Right kidney (tissue), 9 donors: Measurements from ENCODE around the gene SEC23A.
"Not testable (repeated sequence)": the region's sequence is repeated elsewhere in the genome, so short reads cannot be mapped to it uniquely, and the experiment has no call there.

ENCODE experiments used
- DNase-seq: peaks from one replicate; pipeline ENCODE4 v3.0.0-alpha.2; 2016
- long read RNA-seq, 8 donors: transcript quantifications; one replicate each; lab custom pipeline, GENCODE V29; 2026

Gene SEC23A
- long read RNA-seq, donor 1, full-length matches to known transcripts, result 16 of 32 reads
- long read RNA-seq, donor 1, partial matches to known transcripts, result 16 of 32 reads
- long read RNA-seq, donor 1, other reads (novel, unspliced or antisense), result 0 of 32 reads
- long read RNA-seq, donor 2, full-length matches to known transcripts, result 6 of 6 reads
- long read RNA-seq, donor 2, partial matches to known transcripts, result 0 of 6 reads
- long read RNA-seq, donor 2, other reads (novel, unspliced or antisense), result 0 of 6 reads
- long read RNA-seq, donor 3, full-length matches to known transcripts, result 9 of 9 reads
- long read RNA-seq, donor 3, partial matches to known transcripts, result 0 of 9 reads
- long read RNA-seq, donor 3, other reads (novel, unspliced or antisense), result 0 of 9 reads
- long read RNA-seq, donor 4, full-length matches to known transcripts, result 7 of 25 reads
- long read RNA-seq, donor 4, partial matches to known transcripts, result 7 of 25 reads
- long read RNA-seq, donor 4, other reads (novel, unspliced or antisense), result 11 of 25 reads
- long read RNA-seq, donor 5, full-length matches to known transcripts, result 11 of 11 reads
- long read RNA-seq, donor 5, partial matches to known transcripts, result 0 of 11 reads
- long read RNA-seq, donor 5, other reads (novel, unspliced or antisense), result 0 of 11 reads
- long read RNA-seq, donor 6, full-length matches to known transcripts, result 10 of 60 reads
- long read RNA-seq, donor 6, partial matches to known transcripts, result 50 of 60 reads
- long read RNA-seq, donor 6, other reads (novel, unspliced or antisense), result 0 of 60 reads
- long read RNA-seq, donor 7, result 0 reads
- long read RNA-seq, donor 8, full-length matches to known transcripts, result 12 of 12 reads
- long read RNA-seq, donor 8, partial matches to known transcripts, result 0 of 12 reads
- long read RNA-seq, donor 8, other reads (novel, unspliced or antisense), result 0 of 12 reads

GRCh38 chr14:39102969-39103957, at the start of gene SEC23A:
Gene SEC23A (minus strand): TSS chr14:39103235. CDS start chr14:39096118, 7,117 bp downstream.
- peak; percentile 92 for DNase-seq

- no peak for DNase-seq
Observed at GRCh38 chr14:39145266-39145966, 42.4 kb upstream of the SEC23A start.

- not testable (repeated sequence) for DNase-seq
Observed at GRCh38 chr14:39143226-39143625, 40.2 kb upstream of the SEC23A start.

DNA sequence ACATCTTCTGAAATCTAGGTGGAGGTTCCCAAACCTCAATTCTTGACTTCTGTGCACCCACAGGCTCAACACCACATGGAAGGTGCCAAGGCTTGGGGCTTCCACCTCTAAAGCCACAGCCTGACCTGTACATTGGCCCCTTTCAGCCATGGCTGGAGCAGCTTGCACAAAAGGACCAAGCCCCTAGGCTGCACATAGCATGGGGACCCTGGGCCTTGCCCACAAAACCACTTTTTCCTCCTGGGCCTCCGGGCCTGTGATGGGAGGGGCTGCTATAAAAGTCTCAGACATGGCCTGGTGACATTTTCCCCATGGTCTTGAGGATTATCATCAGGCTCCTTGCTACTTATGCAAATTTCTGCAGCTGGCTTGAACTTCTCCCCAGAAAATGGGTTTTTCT, 38.6 kb upstream of the SEC23A start:
- DNase-seq, result not testable (repeated sequence)

DNA sequence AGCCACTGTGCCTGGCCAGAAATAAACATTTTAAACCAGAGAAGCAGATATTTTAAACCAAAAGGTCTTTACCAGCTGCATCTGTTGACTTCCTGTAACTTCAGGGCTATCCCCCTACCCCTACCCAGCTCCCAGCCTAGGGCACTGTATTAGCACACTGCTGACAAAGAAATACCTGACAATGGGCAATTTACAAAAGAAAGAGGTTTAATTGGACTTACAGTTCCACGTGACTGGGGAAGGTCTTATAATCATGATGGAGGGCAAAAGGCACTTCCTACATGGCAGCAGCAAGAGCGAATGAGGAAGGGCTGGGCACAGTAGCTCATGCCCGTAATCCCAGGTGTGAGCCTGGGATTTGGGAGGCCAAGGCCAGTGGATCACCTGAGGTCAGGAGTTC, 37.1 kb upstream of the SEC23A start:
- no peak for DNase-seq

DNA sequence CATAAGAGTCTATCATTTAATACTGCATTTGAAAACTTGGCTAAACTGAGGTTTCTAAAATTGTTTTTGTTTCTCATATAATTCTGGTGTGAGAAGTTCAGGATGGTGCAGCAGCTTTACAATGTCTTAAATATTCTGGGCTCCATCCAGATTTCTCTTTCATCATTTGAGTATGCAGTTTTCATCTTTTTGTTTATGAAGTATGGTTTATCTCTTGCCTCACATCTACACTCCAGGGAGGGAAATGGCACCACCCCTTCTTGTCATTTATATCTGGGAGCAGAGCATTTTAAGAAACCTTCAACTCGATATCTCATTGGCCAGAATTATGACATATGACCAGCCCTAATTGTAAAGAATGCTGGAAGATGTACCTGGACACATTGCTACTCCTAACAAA, 35.4 kb upstream of the SEC23A start:
- DNase-seq, result no peak

DNA sequence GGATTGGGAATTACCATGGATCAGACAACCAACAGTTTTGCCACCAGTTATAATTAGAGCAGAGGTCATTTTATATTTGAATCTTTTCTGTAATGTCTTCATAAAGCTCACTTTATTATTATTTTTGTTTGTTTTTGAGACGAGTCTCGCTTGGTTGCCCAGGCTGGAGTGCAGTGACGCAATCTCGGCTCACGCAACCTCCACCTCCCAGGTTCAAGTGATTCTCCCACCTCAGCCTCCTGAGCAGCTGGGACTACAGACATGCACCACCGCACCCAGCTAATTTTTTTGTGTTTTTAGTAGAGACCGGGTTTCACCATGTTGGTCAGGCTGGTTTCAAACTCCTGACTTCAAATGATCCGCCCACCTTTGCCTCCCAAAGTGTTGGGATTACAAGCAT, 34.8 kb upstream of the SEC23A start:
- DNase-seq, result not testable (repeated sequence)

DNA sequence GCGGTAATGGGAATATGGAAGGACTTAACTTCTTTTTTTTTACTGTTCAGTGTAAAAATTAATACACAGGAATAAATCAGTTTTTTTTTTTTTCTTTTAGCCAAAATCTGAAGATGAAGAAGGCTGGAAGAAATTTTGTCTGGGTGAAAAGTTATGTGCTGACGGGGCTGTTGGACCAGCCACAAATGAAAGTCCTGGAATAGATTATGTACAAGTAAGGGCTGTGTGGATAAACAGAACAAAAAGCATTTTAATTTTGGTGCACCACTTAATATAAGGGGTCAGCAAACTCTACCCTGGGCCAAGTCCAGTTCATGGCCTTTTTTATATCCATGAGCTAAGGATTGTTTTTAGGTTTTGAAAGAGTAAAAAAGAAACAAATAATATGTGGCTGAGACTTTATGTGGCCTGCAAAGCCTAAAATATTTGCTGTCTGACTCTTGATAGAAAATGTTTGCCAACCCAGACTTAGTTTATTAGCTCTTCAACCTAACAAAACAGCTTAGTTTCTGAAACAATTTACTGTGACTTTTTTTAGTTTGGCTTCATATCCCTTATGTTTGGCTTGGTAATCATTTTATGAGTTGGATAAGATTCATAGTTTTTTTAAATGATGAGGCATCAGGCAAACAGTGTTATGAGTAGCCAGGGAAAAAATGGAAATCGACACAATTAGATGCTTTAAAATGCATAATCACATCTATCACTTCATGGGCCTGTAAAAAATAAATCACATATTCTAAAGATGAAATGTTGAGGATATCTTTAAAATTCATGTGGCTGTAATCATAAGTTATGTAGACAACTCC, 19.5 kb upstream of the SEC23A start:
- no peak for DNase-seq

DNA sequence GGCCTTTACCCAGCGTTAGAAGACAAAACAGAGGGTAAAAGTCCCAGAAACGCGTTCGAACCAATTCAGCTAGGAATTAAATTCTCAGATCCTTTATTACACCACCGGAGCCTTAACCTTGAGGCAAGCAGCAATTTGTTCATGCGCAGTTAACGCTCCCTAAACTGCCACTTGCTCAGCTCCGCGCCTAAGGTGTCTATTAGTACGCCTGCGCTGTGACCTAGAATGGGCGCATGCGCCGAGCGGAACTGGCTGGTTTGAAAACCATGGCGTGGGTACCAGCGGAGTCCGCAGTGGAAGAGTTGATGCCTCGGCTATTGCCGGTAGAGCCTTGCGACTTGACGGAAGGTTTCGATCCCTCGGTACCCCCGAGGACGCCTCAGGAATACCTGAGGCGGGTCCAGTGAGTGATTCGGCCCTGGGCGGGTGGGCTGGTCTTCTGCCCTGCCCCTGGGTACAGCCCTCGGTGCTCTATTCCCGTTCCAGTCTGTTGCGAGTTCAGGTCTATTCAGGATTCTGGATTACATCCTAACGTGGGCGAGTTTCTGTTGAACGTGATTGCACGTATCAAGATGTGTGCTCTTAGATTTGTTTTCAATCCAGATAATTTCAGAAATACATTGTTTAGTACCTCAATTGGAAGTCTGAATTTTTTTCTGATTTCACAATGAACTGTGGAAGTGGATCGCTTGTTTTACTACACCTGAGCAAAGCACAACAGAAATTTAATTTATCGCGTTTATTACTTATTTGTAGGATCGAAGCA, 11.2 kb upstream of the SEC23A start, which contains the start of gene GEMIN2:
GEMIN2 (plus strand) TSS at position 251 of the 766 bp plus-strand sequence; CDS start at position 267, 16 bp downstream.
- peak; percentile 95 for DNase-seq

DNA sequence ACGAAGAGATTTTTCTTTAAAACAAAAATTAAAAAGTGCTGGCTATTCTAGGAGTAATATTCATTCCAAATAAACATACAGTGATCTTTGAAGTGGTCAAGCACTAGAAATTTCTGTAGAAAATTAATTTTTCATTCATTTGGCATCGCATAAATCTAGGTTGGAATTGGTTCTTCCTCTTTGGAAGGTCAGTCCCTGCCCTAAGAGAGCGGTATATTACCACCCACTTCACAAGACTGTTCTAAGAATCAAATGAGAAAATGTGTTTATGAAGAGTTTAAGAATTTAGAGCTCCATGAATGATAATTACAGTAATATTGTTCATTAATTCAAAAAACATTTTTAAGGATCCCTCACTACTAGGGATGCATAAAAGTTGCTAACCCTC, 10.6 kb upstream of the SEC23A start:
- no peak for DNase-seq

DNA sequence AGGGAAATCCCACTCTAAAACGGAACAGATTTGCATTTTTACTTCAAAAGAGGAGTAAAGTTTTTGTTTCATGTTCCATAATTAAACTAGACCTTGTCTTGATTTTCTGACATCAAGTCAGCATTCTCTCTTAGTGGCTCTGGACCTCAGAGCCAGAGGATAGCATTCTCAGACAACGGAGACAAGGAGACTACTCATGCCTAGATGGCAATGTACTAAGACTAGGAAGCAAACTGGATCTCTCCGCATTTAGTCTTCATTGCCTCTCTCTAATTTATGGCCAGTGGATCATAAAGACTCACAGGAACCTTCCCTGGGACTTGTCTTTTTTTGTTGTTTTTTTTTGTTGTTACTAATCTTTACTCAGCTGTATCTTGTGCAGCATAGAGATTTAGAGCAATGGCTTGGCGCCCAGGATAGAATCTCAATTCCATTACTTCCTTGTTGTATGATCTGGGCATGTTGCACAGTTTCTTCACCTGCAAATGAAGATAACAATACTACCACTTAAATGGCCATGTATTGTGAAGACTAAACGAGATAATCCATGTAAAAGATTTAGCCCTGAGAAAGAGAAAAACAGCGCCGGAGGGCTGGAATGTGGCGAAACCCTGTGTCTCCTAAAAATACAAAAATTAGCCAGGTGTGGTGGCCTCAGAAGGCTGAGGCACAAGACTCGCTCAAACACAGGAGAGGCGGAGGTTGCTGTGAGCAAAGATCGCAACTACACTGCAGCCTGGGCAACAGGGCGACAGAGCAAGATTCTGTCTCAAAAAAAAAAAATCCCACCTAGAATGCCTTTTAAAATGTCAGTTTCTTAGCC, 7.1 kb upstream of the SEC23A start:
- no peak for DNase-seq

DNA sequence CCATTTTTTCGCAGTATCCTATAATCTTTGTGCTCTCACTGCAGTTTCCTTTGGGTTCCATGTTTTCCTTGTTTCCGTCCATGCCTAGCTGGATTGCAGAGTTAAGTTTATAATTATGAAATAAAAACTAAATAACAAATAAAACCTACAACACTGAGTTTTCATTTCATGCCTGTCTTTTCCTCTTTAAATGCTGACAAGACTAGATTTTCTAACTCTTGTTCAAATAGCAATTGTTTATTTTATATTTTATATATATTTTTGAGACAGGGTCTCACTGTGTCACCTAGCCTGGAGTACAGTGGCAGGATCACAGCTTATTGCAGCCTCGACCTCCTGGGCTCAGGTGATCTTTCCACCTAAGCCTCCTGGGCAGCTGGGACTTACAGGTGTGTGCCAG, 5.8 kb upstream of the SEC23A start:
- no peak for DNase-seq

DNA sequence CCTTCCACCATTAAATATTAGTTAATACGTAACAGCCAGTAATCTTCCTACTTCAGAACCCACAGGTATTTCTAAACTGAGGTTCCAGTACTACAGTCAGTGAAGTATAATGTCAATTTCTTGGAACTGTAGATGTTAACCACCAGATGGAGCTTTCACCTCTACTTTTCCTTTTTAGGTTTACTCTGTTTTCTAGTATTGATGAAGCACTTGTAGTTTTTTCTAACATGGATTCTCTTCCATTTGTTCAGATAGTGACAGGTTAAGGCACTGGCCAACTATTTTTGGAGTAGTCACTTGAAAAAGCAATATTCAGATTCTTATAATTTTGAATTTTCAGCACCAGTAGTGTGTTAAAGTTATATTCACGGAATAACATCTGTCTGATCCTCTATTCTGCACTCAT, 4.6 kb upstream of the SEC23A start:
- no peak for DNase-seq

- not testable (repeated sequence) for DNase-seq
Observed at GRCh38 chr14:39104078-39104801, 1.2 kb upstream of the SEC23A start.

- peak; percentile 78 for DNase-seq
Observed at GRCh38 chr14:39102265-39102968, 618 bp downstream of the SEC23A start.

DNA sequence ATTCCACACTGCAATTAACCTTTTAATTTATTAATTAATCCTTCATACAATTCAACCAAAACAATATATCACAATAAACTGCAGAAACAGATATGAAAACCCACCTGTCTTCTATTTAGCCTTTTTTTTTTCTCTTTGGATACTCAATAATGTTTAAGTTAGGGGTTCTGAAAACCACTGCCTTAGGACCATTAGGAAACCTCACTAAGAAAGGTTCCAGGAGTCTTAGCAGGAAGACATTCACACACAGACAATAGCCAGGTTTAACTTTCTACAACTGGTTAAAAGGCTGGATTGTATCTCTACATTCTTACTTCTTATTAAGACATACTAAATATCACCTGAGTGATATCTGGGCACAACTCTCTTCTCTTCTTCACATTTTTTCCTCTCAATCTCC, 3.3 kb downstream of the SEC23A start:
- DNase-seq, result no peak

GRCh38 chr14:39099215-39099614, 3.8 kb downstream of the SEC23A start:
- not testable (repeated sequence) for DNase-seq
